Limb (tissue), 2 donors: ENCODE results near the gene LMNB1.
"Not testable (repeated sequence)": the region's sequence is repeated elsewhere in the genome, so short reads cannot be mapped to it uniquely, and the experiment has no call there.

Experiments used
- DNase-seq, 2 donors: peaks; one replicate each; pipeline ENCODE4 v3.0.0-alpha.2; 2016; ENCODE audit errors: extremely low spot score in 2 of 2

LMNB1 gene

GRCh38 chr5:126777975-126778674 is 1.2 kb downstream of the LMNB1 start:
- DNase-seq: peak; percentile 90 to 93

- DNase-seq: no peak
Measured at GRCh38 chr5:126778675-126779403, 1.9 kb downstream of the LMNB1 start.

DNA sequence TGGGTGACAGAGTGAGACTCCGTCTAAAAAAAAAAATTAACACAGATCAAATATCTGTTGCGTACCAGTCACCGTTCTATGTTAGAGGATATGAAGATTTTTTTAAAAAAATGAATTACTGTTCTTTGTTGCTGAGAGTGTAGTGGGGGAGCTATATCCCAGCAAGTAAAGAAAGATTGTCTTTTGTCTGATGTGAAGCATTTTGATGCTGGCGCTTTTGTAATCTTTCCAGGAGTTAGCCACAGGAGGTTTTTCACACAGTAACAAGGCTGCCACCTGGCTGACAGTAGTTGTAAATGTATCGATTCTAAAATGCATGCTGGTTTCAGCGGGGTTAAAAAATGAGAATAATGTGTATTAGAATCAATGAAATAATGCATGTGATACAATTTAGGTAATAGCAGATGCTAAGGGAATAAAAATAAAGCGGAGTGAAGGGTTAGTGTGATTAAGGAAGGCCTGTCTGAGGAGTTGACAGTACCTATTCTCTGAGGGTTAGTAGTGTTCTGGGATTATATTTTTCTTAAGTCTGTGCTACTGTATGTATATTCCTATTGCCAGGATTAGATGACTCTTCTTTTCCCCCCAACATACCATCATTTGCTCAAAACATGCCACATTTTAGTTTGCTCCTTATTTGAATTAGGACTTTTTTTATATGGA is 3.4 kb downstream of the LMNB1 start:
- DNase-seq: peak; percentile 38 to 76

- DNase-seq: not testable (repeated sequence)
Measured at GRCh38 chr5:126788409-126788808, 11.5 kb downstream of the LMNB1 start.

GRCh38 chr5:126793097-126793496 is 16.2 kb downstream of the LMNB1 start:
- DNase-seq: no peak

DNA sequence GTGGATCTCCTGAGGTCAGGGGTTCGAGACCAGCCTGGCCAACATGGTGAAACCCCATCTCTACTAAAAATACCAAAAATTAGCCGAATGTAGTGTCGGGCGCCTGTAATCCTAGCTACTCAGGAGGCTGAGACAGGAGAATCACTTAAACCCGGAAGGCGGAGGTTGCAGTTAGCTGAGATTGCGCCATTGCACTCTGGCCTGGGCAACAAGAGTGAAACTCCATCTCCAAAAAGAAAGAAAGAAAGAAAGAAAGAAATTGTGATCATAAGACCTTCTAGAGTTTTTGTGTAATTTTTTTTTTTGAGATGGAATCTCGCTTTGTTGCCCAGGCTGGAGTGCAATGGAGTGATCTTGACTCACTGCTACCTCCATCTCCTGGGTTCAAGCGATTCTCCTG is 16.7 kb downstream of the LMNB1 start:
- DNase-seq: not testable (repeated sequence)

DNA sequence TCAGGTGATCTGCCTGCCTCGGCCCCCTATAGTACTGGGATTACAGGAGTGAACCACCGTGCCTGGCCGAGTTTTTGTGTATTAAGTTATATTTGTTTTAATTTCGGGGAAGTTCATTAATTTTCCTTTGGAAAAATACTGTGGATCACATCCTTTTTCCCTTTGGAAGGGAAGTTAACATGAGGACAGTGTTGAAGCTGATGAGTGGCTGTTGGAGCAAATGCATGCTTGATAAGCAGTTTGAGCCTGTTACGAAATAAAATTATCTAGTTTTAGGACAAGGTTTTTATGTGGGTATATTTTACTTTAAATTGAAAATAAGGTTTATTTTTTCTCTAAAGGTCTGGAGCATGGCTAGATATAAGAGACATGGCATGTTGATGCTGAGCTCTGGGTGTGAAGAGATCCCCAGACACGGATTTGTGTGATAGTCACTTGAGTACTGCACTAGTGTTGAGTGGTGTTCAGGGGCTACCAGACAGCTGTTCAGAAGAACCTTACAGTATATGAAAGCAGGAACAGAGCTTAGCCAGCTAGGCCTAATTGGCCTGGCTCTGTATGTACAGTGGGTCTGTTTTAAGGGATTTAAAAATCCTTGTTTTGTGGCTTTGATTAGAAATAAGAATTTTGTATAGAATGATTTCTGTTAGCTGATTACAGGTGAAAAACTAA is 17.4 kb downstream of the LMNB1 start:
- no peak for DNase-seq

- no peak for DNase-seq
Measured at GRCh38 chr5:126799780-126800179, 22.8 kb downstream of the LMNB1 start.

GRCh38 chr5:126801174-126801991 is 24.4 kb downstream of the LMNB1 start:
- DNase-seq: no peak

- peak in 1 of 2 donors; percentile 43 for DNase-seq
Measured at GRCh38 chr5:126801992-126802294, 25.0 kb downstream of the LMNB1 start.

DNA sequence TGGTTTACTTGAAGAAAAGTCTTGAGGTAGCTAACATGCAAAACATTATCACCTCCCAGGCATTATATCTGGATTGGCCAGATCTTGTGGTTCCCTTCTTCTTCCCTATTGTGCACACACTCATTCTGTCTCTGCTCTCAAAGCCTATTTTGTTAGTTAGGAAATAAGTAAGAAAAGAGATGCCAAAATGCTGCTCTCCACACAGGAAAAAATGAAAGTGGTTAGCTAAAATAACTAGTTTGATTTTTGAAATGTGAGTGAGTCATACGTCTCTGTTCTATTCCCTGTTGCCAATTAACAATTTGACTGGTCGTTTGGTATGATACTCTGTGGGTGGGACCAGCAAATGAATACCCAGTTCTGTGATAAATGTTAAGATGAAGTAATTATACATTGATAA is 28.1 kb downstream of the LMNB1 start:
- no peak for DNase-seq

- DNase-seq: peak in 1 of 2 donors; percentile 18
Measured at GRCh38 chr5:126808521-126808988, 31.6 kb downstream of the LMNB1 start.

- DNase-seq: no peak
Measured at GRCh38 chr5:126809916-126810315, 33.0 kb downstream of the LMNB1 start.

DNA sequence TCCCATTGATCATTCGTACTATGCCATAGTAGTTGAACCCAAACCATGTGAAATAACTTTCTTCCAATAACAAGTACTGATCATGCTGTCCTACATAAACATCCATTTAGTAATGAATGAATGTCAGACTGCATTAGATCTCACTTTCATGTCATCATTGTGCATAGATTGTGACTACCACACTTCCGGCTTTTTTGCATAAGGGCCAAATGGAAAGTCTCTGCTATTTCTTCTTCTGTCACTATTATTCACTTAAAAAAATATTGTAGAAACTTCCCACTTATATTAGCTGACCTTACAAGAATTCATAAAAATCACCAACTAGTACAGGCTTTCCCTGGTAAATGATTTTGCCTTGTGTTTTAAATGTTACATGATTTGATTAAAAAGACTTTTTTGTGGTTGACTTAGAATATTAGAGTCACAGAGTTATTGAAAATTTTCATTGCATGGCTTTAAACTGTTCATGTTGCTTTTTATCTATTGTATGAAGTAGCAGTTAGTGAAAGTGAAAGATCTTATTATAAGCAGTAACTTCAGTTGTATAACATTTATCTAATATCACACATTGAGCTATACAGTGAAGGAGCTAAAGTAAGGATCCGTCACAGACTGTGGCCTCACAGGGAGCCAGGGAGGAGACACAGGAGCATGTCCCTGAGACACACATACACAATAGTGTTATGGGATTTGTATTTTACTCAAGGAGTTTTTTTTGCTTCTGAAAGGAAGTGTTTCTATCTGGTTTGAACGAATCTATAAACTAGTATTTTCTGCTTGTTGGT is 33.9 kb downstream of the LMNB1 start:
- no peak for DNase-seq

GRCh38 chr5:126811515-126812198 is 34.7 kb downstream of the LMNB1 start:
- no peak for DNase-seq

GRCh38 chr5:126812199-126812570 is 35.2 kb downstream of the LMNB1 start:
- DNase-seq: no peak

- not testable (repeated sequence) for DNase-seq
Measured at GRCh38 chr5:126813799-126814198, 36.9 kb downstream of the LMNB1 start.

- DNase-seq: no peak
Measured at GRCh38 chr5:126814721-126815404, 37.9 kb downstream of the LMNB1 start.

DNA sequence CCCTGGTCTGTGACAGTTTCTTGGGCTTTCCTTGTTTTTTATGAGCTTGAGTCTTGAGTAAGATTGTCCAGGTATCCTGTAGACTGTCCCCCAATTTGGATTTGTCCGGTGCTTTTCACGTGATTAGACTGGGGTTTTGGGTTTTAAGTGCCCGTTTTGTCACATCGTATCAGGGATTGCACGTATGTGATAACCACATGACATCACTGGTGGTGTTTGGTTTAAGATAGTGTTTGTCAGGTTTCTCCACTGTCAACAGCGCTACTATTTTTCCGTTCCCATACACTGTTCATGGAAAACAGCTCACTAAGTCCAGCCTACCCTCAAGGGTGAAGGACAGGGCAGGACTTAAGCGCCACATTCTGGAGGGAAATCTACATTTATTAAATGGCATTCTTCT is 39.7 kb downstream of the LMNB1 start:
- DNase-seq: no peak
